NCI-H2029 (cell line): ENCODE data around the gene VEZT.
"Not testable (repeated sequence)": the region's sequence is repeated elsewhere in the genome, so short reads cannot be mapped to it uniquely, and the experiment has no call there.

Source experiments
- DNase-seq: peaks from one replicate; lab custom pipeline; 2025; lab: John Stamatoyannopoulos, UW

The VEZT gene

DNA sequence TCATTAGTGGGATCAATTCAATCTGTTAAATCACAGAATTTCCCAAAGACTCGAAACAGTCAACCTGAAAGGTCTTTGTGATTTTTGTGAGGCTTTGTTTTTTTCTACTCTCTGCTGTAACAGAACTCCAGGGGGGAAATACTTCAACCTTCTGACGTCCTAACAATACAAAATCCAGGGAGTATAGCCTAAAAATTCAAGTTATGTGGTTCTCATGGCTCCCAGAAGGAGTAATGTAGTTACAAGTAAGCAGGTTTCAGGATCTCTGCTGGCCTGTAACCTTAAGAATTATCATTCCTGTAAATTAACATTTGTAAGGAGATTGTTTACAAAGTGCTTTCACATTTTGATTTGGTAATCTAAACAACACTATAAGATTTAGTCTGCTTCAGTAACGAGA, 39.9 kb downstream of the VEZT start:
- no peak for DNase-seq

DNA sequence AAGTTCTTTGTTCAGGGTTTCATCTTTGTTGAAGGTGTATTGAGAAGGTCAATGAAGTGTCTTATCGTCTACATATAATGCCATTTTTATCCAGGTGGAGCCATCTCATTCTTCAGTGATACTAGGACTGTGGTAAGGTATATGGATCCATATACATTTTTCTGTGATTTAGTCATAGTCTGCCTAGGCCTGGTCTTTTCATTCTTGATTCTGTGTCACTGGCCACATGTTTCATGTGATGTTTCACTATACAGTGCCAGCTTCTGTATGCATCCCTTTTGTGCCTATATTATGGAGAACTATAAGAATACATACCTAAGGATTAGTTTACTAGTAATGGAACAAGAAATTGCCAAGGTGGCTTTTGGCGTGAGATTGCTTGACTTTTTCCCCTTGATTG, 40.5 kb downstream of the VEZT start:
- no peak for DNase-seq

DNA sequence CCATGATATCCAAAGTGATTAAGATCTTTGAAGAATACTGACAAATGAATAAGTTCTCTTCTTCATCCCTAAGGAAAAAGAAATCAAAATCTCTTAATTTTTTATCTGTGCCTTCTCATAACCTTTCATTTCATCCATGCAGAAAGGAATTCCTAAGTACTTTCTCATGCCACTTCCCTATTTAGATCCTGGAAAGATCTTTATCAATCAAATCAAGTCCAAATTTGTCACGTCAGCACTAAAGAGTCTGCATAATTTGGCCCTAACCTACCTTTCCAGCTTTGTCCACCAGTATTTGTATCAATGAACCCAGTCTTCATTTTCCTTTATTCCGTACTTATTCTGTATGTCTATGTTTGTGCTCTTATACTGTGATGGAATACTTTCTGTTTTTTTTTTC, 41.2 kb downstream of the VEZT start:
- DNase-seq: no peak

DNA sequence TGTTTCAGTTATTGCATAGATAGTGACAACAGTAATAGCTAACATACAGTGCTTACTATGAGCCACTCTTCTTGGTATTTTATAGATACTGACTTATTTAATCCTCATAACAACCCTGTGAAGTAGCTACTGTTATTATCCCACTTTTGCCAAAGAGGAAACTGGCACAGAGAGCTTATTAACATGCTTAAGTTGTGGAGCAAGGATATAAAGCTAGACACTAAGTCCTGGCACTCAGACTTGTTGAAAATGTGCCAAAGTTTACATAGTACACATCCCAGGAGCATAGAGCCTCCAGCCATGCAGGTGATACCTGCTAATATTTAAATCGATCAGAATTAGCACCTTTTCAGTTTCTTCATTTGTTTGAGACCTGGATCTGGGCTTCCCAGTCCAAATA, 41.8 kb downstream of the VEZT start:
- DNase-seq: peak; percentile 52

DNA sequence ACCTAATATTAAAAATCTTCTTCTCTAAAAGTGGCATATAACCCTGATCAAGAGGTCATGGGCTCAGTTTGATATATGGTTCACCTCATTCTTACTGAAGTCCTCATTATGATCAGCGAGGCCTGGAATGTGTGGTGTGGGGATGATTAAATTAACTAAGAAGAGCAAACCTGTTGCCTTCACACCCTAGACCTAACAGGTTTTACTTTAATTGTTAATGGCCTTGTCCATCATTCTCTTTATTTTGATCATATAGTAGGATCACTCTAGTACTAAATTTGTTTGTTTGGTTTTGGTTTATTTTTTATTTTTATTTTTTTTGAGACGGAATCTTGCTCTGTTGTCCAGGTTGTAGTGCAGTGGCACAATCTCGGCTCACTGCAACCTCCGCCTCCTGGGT, 43.5 kb downstream of the VEZT start:
- no peak for DNase-seq

DNA sequence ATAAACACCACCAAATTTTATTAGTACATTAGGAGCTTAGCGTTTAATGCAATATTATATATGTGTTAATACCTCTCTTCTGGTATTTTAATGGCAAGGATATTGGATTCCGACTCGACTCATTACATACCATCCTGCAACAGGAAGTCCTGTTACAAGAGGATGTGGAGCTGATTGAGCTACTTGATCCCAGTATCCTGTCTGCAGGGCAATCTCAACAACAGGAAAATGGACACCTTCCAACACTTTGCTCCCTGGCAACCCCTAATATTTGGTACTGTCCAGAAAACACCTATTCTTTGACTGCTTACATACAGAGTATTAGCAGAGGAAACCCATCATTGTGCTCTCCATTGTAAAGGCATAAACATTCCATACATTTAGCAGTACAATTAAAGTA, 45.2 kb downstream of the VEZT start:
- DNase-seq: peak; percentile 87

DNA sequence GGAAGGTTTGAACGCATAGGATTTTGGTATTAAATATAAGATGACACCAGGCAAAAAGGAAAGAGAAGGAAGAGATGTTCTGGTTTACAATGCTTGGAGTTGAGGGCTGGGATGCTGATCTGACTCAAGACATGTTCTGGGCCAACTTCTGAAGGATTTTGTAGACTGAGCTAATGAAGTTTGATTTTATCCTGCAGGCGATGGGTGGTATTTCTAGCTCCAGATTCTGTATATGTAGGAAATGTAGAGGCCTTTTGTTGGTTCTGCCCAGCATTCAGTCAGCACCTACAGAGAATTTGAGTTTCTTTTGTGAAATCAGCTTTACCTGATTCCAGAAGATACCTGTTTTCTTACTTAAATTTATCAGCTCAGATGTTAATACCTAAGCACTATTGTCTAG, 48.2 kb downstream of the VEZT start:
- no peak for DNase-seq

DNA sequence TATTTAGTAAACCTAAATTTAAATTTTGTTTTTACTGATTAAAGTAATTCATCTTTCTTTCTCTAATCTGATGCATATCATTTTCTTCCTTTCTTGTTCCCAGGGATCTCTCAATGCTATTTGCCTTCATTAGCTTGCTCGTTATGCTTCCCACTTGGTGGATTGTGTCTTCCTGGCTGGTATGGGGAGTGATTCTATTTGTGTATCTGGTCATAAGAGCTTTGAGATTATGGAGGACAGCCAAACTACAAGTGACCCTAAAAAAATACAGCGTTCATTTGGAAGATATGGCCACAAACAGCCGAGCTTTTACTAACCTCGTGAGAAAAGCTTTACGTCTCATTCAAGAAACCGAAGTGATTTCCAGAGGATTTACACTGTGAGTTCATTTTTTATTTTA, 48.6 kb downstream of the VEZT start:
- peak; percentile 5 for DNase-seq

DNA sequence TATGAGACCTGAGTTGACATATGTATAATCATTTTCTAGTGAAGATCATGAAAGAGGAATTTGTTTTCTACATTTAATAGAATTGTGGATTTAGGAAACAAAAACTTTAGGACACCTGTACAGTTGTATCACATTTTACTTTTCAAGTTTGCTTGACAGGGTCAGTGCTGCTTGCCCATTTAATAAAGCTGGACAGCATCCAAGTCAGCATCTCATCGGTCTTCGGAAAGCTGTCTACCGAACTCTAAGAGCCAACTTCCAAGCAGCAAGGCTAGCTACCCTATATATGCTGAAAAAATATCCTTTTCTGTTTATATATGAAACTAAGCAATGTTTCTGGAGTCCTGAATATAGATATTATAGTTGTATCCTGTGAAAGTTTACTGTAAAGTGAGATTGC, 52.3 kb downstream of the VEZT start:
- no peak for DNase-seq

DNA sequence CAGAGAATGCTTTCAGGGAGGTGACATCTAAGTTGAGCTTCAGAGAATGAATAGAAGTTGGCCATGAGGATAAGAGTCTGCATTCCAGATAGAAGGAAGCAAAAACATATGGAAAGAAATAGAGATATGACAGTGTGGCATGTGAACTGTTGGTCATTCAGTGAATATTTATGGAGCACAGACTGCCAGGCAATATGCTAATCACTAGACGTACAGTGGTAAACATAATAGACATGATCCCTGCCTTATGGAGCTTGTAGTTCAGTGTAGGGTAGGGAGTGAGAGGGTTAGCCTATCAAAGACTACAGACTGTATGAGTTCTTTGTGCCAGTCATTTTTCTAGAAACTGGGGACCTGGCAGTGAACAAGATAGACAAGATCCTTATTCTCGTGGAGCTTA, 53.9 kb downstream of the VEZT start:
- no peak for DNase-seq

DNA sequence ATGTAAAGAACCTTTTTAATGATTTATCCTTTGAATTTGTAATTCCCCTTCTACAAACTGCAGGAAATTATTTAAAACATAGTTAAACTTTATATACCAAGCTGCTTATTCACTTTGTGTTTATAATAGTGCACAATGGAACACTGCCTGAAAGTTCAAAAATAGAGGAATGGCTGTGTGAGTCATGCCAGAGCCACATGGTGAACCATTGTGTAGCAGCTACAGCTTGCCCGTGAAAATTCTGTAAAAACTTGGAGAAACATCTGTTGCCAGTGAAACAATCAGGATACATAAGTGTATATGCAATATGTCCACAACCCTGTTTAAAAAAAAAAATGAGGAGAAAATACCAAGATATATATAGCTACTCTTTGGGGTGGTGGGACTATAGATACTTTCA, 59.5 kb downstream of the VEZT start:
- no peak for DNase-seq

DNA sequence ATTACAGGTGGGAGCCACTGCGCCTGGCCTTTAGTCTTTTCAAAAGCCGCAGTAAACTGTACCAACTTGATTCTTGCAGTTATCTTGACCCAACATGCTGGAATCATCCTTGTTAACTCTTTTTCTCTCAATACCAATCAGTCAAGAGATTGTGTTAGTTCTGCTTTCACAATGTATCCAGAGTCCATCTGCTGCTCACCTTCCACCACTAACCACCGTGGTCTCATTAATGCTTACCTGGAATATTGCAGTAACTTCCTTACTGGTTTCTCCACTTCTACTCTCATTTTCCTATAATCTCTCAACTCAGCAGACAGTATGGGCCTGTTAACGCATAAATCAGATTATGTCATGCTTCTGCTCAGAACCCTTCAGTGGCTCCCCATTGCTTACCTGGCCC, 62.2 kb downstream of the VEZT start:
- DNase-seq: no peak

DNA sequence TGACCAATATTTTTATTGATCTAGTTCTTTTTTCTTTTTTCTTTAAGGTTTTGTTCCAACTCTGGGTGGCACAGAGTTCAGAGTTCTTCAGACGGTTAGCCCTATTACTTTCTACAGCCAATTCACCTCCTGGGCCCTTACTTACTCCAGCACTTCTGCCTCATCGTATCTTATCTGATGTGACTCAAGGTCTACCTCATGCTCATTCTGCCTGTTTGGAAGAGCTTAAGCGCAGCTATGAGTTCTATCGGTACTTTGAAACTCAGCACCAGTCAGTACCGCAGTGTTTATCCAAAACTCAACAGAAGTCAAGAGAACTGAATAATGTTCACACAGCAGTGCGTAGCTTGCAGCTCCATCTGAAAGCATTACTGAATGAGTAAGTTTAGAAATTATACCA, 64.7 kb downstream of the VEZT start:
- DNase-seq: no peak

DNA sequence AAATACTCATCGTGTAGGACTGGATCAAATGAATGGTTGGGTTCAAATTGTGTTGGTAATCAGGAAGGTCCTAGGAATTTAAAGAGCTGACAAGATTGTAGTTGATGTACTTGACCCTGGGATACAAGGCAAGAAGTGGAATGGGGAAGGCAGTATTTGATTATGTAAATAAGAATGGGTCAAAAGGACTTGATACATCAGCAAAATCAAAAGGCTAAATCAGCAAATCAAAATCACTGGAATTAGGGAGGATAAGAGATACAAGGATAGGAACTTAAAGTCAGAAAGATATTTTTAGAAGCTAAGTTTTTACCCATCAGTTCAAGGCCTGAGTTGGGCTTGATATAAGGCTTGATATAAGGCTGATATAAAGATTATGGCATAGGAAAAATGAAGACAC, 65.8 kb downstream of the VEZT start:
- no peak for DNase-seq

DNA sequence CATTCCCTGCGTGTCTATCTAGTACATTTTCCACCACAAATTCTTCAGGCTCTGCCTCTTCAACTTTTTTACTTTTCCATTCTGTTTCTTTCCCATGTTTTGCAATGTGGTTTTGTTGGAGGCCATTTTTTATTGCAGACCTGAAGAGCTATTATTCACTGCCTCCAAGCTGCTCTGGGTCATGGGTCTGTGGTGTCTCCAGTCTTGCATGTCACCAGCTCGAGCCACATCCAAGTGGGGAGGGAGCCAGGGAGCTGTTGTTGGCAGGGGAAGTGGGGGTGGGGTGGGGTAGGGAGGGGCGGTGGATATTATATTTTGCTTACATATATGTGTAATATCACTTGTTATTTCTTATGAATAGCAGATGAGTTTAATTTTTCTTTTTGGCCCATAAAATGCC, 69.1 kb downstream of the VEZT start:
- no peak for DNase-seq

DNA sequence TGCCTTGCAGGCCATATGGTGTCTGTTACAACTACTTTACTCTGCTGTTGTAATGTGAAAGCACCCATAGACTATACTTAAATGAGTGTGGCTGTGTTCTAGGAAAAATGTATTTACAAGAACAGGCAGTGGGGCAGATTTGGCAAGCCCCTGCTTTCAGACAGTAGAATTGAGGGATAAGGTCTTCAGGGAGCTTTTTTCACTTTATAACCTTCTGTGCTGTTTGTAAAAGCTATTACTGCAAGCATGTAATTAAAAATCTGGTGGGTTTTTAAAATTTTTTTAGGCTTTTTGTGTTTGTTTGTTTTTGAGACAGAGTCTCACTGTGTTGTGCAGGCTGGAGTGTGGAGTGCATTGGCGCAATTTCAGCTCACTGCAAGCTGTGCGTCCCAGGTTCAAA, 73.9 kb downstream of the VEZT start:
- DNase-seq: no peak

DNA sequence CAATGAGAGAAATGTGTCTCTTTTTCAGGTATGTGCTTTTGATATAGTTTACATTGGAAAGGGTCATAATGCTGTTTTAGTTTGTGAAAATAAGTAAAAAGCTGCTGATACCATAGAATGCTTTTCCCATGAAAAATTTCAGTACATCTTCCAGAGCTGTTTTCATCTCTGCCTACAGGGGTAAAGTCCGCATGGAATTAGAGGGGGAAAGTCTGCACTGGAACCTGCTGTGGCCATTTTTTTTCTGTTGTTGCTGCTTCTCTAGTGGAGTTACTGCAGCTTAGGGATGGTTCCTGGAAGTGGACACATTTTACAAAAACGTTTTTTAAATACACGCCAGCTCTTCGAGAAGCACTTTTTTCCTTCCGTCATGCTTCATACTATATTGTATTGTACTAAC, 81.3 kb downstream of the VEZT start:
- DNase-seq: no peak

DNA sequence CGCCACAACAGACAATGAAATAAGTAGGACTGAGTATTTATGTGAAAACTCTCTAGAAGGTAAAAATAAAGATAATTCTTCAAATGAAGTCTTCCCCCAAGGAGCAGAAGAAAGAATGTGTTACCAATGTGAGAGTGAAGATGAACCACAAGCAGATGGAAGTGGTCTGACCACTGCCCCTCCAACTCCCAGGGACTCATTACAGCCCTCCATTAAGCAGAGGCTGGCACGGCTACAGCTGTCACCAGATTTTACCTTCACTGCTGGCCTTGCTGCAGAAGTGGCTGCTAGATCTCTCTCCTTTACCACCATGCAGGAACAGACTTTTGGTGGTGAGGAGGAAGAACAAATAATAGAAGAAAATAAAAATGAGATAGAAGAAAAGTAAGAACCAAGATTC, 82.7 kb downstream of the VEZT start:
- no peak for DNase-seq

DNA sequence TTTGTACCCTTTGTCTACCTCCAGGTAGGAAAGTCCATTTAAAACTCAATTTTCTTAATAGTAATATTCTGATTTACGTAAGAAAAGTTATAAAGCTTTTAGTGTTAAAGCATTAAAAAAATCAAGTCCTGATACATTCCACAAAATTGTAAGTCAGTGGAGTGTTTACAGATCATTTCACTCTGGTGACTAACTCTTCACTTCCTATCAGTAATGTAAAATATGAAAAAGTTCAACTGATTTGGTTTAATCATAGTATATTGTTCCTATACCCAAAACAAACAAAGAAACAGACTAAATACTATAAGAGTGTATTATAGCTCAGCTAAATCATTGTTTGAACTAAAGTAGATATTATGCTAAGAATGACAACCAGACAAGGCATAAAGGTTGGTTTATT, 85.9 kb downstream of the VEZT start:
- DNase-seq: no peak

DNA sequence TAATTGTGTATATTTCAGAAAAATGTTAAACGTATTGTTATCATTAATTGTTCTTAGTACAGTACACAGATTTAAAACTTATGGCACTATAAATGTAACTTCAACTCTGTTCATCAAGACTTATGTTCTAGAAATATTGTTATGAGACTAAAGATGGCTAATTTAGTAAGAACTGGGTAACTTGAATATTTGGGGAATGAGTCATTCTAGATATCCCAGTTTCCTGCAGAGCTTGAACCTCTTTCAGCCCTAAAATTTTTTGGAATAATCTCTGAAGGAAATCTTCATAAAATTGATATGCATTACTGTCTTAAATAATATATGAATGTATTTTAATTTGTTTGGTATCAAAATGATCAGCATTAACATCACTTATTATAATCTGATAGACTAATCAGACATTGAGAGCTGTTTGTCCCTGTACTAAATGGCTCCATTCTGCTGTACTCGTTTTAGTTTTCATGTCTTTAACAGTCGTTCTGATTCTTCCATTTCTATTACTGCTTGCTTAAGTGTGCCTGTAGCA, 87.1 kb downstream of the VEZT start:
- DNase-seq: no peak

DNA sequence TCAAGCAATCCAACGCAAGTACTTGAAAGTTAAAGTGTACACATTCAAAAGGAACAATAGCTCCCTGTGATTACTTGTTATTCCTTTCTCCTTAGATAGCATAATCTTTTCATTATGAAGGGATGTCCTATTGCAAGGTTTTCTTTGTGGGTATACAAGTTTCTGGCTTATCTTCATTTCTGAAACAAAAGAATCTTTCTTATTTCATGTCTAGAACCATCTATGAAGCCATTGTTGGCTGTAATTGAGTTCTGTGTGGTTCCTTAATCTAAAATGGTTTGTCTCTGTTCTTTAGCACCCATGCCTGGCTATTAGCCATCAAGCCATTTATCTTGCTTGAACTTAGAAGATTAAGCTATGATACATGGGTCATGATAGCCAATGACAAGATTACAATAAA, 95.0 kb downstream of the VEZT start:
- DNase-seq: no peak

DNA sequence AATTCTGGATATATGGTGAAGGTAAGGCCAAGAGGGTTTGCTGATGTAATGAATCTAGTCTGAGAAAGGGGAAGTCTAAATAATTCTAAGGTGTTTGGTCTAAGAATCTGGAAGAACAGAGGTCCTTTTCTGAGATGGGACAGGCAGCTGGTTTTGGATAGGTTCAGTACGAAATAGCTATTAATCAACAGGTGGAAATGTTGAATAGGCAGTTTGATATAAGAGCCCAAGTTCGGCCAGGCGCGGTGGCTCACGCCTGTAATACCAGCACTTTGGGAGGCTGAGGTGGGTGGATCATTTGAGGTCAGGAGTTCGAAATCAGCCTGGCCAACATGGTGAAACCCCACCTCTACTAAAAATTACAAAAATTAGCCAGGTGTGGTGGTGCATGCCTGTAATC, 97.1 kb downstream of the VEZT start:
- not testable (repeated sequence) for DNase-seq

DNA sequence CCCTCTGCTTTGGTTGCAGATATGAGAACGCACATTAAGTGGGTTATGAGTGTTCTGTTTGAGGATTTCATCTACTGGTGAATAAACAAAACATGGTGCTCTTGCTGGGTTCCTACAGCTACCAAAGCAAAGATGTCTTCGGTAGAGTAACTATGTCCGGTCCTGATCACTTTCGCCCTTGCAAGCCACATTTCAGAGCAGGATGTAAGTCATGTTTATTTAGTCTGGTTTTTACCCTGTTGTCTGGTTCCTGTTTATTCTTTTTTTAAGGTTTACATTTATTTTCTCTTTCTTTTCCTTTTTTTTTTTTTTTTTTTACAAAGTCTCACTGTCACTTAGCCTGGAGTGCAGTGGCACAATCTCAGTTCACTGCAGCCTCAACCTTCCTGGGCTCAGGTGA, 99.2 kb downstream of the VEZT start:
- DNase-seq: no peak

DNA sequence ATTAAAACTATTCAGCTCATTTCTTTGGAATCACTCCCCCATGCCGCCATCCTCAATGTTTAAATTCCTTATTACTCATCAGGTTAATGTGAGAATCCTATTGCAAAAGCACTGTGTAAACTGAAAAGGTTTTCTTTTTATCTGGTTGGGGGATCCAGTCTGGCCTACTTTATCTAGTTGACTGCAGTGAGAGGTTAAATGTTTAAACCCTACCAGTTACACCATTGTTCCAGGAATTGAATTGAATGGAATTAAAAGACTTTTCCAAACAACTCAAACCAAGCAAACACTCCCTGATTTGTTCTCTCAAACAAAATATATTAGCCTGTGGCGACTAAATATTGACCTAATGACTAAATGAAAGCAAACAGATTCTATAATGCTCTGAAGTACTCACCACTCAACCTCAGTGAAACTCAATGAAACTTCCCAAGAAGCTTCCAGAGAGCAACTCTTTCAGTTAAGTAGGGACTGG, 100.5 kb downstream of the VEZT start:
- no peak for DNase-seq

DNA sequence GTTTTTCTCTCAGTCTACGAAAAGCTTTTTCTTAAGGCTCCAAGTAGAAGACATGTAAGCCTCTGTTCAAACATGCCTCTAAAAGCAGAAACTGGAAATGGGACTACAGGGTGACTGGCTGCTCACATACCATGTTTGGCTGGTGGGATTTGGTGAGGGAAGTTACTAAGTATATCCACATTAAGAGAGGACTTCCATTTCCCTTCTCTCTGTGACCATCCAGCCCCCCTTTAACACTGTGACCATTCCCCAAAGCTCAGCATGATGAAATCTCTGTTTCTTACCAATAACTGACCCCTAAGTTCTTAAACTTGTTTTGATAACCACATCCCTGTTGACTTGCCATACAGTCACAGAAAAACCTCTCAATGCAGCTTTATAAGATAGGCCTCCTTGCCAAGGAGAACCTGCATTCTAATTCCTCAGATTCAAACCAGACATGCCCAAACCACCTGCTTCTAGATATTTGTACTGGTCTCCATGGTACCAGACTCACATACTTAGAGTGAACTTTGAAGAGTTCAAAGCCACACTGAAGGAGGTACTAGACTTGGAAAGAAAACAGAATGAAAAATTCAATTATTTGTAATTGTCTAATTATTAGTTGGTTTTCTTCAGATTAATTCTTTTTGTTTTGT, 102.2 kb downstream of the VEZT start:
- no peak for DNase-seq
